GM19238 (cell line): ENCODE results near the gene ZNF804B.

Experiments used
- DNase-seq: peaks from one replicate; pipeline ENCODE4 v3.0.0; 2011; ENCODE audit warnings: low spot score; ENCODE audit not compliant: insufficient read length

The ZNF804B gene

DNA sequence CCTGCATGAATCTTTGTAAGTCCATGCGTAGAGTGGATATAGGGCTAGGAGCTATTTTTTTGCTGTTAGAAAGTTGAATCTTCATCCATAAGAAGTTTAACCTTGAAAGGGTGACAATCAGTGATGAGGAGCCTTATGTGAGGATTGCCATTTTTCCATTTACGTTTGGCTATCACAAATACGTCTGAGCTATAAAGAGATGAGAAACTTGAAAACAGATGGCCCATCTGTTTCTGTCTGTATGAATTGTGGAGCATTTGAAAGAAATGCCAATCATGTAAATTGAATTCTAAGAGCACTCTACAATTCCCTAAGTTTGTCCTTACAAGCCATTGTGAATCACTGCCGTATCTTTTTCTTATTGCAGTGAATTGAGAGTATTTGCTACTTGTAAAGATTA, 205.9 kb downstream of the ZNF804B start:
- no peak for DNase-seq

- DNase-seq, result no peak
Observed at GRCh38 chr7:88967432-88967831, 207.9 kb downstream of the ZNF804B start.

DNA sequence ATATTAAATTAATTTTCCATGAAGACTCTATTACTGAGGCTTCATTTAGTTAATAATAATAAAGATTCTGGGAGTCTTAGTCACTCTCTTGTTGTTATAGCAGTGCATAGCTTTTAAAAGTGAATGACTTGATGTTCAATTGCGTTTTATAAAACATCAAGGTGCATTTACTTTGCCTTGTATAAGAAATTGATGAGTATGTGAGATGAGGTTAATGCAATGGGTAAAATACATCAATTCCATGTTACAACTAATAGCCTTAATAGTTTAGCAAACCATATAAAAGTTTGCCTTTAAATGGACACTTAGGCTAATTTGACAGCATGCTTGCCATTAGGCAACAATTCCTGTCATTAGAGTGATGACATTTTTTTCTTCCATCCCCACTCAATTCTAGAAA, 209.7 kb downstream of the ZNF804B start:
- DNase-seq, result no peak

GRCh38 chr7:88985295-88985694, 225.8 kb downstream of the ZNF804B start:
- DNase-seq, result no peak

DNA sequence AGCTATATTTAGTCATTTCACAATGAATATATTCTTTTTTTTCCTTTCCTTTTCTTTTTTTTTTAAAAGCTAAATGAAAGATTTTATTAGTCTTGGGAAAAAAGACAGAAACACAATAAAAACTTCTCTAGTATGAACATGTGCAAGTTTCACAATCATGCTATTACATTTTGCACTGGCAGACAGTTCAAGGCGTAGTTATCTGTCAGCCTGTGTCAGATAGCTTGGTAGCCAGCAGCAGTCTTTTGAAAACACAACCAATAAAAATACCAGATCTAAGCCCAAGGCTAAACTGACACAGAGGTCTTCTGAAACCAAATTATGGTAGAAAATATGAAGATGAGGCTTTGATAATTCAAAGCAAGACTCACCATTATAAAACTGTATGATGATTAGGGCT, 241.8 kb downstream of the ZNF804B start:
- no peak for DNase-seq

- no peak for DNase-seq
Observed at GRCh38 chr7:89002981-89003956, 243.8 kb downstream of the ZNF804B start.

GRCh38 chr7:89012016-89012415, 252.5 kb downstream of the ZNF804B start:
- no peak for DNase-seq

- DNase-seq, result no peak
Observed at GRCh38 chr7:89017695-89018094, 258.2 kb downstream of the ZNF804B start.

DNA sequence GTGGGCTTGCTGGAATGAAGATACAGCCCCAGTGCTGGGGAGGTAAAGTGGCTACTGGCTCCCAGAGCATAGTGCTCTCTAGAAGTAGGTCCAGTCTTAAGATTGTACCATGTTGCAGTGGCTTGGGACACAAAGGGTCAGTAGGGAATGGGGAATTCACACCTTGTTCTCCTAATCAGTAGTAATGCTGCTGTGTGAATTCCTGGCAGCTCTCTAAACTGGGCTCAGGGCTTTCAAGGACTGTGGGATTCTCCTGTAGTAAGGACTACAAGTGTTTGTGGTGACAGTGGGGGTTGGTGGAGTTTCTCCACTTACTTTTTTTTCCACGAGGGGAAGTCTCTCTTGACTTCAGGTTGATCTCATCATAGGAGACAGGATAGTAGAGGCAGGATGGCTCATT, 262.2 kb downstream of the ZNF804B start:
- no peak for DNase-seq

DNA sequence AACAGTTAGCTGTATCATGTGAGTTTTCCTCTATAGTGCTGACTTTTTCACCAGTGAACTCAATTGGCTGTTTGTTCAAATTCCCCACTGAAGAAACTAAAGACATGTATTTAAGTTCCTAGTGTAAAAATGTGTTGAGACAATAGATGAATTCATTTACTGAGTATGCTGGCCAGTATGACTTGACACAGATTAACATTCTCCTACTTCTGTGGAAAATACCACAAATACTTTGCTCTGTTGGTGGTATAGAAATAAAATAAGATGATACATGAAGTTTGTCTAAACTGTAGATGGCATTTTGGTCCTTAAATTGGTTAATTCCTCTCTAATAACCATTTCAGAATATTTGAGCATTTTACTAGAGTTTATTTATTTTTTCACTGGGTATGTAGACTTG, 263.7 kb downstream of the ZNF804B start:
- DNase-seq, result no peak

DNA sequence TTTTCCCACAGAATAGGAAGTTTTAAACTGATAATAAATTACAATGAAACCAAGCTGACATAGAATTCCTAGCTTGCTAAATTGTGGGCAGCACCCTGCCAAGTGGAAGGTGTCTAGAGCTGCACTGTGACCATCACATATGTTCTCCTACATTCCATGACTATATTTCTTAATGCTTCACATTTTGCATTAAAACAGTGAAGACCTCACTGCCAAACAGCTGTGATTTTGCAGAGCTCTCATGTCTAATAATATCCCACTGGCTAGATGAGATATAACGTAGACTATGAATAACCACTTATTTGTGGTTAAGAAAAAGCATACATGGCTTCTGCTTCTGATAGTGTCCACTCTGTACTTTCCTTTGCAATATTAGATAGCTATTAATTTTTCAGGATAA, 264.4 kb downstream of the ZNF804B start:
- no peak for DNase-seq

DNA sequence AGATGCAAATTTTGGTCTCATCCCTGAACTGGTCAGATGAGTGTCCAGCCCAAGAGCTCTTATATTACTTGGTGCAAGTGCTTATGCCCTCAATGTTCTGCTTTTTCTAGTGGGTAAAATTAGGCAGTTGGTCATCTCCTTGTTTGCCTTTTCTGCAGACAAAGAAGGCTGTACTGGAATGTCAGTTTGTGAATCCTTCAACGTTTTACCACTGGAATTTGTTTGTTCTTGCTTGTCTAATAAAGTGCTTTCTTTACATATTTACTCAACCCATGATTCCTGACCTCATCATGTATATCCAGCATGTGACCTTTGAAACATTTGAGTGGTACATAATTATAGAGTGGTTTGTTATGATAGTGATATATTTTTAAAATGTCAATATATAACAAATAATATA, 268.3 kb downstream of the ZNF804B start:
- DNase-seq, result no peak

GRCh38 chr7:89028319-89028718, 268.8 kb downstream of the ZNF804B start:
- no peak for DNase-seq

- DNase-seq, result no peak
Observed at GRCh38 chr7:89029864-89030263, 270.4 kb downstream of the ZNF804B start.

GRCh38 chr7:89041240-89041639, 281.7 kb downstream of the ZNF804B start:
- no peak for DNase-seq

GRCh38 chr7:89042940-89043339, 283.4 kb downstream of the ZNF804B start:
- no peak for DNase-seq

GRCh38 chr7:89049043-89049442, 289.5 kb downstream of the ZNF804B start:
- DNase-seq, result no peak

DNA sequence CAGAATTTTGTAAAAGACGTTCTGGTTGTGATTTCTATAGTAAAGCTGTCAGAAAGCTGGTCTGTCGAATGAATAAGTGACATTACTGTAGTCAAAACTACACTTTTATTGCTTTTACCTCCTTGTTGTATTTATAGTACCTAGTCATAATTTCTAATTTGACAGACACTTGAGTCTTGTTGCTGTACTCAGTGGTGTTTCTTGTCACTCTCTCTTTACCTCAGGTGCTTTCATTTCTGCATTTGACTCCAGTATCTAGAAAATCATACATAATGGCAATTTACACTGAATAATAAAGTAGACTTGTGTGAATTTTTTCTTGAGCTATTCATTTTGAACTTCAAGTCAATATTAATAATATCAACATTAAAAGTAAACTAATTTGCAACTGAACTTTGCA, 293.6 kb downstream of the ZNF804B start:
- no peak for DNase-seq

GRCh38 chr7:89054361-89054760, 294.9 kb downstream of the ZNF804B start:
- no peak for DNase-seq

- DNase-seq, result no peak
Observed at GRCh38 chr7:89060234-89060633, 300.7 kb downstream of the ZNF804B start.

DNA sequence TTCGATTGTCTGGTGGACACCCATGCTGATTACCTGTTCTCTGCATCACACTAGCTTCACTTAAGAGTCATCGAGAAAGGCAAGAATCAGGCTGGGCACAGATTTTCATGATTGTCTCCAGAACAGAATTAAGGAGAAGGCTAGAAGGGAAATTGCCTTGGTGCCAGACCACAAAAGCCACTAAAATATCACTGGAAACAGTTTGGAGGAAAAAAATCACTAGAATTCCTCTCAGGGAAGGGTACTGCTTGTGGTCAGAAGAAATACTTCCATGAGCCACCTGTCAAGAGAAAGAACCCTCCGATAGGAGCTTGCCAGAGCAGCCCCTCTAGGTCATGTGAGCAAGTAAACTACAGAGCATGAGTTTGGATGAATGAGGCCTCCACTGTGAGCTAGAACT, 305.3 kb downstream of the ZNF804B start:
- DNase-seq, result no peak

DNA sequence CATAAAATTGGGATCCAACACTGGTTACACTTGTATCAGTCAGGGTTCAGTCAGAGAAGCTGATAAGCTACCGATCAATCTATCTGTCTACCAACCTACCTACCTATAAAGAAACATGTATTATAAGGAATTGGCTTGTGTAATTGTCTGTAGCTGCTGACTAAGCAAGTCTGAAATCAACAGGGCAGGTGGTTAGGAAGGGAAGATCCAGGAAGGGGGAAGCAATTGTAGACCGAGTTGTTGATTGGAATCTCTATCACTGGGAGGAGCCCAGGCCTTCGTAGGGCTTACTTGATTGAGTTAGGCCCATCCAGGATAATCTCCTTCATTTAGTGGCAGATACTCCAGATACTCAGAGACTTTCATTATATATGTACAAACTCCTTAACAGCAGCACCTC, 307.5 kb downstream of the ZNF804B start:
- no peak for DNase-seq

- DNase-seq, result no peak
Observed at GRCh38 chr7:89072081-89072480, 312.6 kb downstream of the ZNF804B start.
